Measurements from ENCODE around the gene TMIGD1. TPM values are rescaled to one million over a fixed set of nuclear protein-coding genes. Genes with fewer than 3 reads are reported as not detected.

The TMIGD1 gene
- total and polyA plus RNA-seq, 10 donors: not detected

DNA sequence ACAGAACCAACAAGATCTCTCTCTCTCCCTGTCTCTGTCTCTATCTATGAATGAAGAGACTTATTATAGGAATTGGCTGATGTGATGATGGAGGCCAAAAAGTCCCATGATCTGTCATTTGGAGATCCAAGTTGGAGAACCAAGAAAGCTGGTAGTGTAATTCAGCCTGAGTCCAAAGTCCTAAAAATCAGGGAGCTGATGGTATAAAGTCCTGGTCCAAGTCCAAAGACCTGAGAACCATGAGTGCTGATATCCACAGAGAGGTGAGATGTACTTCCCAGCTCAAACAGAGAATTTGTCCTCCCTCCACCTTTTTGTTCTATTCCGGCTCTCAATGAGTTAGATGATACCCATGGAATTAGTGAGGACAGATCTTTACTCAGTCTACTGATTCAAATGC lies 15.4 kb upstream of the TMIGD1 start:
- TF ChIP-seq POLR2A (IDR thresholded peaks at IDR 0.05) (no peak), POLR2AphosphoS5 (IDR thresholded peaks at IDR 0.05) (no peak)
- TF ChIP-seq, protein P1, sequence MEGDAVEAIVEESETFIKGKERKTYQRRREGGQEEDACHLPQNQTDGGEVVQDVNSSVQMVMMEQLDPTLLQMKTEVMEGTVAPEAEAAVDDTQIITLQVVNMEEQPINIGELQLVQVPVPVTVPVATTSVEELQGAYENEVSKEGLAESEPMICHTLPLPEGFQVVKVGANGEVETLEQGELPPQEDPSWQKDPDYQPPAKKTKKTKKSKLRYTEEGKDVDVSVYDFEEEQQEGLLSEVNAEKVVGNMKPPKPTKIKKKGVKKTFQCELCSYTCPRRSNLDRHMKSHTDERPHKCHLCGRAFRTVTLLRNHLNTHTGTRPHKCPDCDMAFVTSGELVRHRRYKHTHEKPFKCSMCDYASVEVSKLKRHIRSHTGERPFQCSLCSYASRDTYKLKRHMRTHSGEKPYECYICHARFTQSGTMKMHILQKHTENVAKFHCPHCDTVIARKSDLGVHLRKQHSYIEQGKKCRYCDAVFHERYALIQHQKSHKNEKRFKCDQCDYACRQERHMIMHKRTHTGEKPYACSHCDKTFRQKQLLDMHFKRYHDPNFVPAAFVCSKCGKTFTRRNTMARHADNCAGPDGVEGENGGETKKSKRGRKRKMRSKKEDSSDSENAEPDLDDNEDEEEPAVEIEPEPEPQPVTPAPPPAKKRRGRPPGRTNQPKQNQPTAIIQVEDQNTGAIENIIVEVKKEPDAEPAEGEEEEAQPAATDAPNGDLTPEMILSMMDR (IDR thresholded peaks at IDR 0.05 in 8 of 11, conservative IDR thresholded peaks at IDR 0.05 in 3 of 11): no peak
- DNase-seq: no peak
- 96 to 100% (median 100%) methylated on average over 1 of the region's 1 CpG for WGBS, 5 donors
- no peaks in the 10 kb centered on the region for H3K36me3 ChIP-seq
- intact Hi-C loops (cut with DNase I; ENCODE audit: low total_unique reads): no loop called here
- no peaks in the 10 kb centered on the region for H3K9me3 ChIP-seq
- H3K27ac ChIP-seq: no peak overlapping the region
- H3K4me3 ChIP-seq: no peak overlapping the region
- no peaks in the 10 kb centered on the region for H3K27me3 ChIP-seq (replicated peaks in 1 of 7)
- peaks cover 0 to 34% (median 3%) of the 10 kb centered on the region in 6 donors for H3K4me1 ChIP-seq

DNA sequence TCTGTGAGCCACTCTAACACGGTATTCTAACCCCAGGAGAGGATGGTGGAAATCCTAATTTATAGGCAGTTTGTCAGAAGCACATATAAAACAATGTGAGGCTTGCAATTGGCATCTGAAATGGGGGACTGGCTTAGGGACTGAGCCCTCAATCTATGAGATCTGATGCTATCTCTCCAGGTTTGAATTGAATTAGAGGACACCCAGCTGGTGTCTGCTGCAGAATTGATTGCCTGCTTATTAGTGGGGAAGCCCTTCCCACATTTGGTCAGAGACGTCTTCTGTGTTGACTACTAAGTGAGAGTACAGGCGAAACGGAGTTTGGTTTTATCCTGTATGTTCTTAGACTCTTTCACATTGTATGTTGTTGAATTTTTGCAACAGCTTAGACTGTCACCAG lies 13.6 kb upstream of the TMIGD1 start:
- H3K36me3 ChIP-seq: no peaks in the 10 kb centered on the region
- no peaks in the 10 kb centered on the region for H3K9me3 ChIP-seq
- no peak overlapping the region for H3K4me3 ChIP-seq
- TF ChIP-seq POLR2A (IDR thresholded peaks at IDR 0.05) (no peak), POLR2AphosphoS5 (IDR thresholded peaks at IDR 0.05) (no peak)
- TF ChIP-seq, protein P1 (IDR thresholded peaks at IDR 0.05 in 8 of 11, conservative IDR thresholded peaks at IDR 0.05 in 3 of 11): no peak
- intact Hi-C loops (cut with DNase I; ENCODE audit: low total_unique reads): no loop called here
- 69 to 82% (median 78%) methylated on average over 4 of the region's 4 CpGs for WGBS, 5 donors
- H3K27me3 ChIP-seq (replicated peaks in 1 of 7): no peaks in the 10 kb centered on the region
- no peak overlapping the region for H3K27ac ChIP-seq
- peaks cover 0 to 40% (median 3%) of the 10 kb centered on the region in 6 donors for H3K4me1 ChIP-seq
- no peak for DNase-seq

DNA sequence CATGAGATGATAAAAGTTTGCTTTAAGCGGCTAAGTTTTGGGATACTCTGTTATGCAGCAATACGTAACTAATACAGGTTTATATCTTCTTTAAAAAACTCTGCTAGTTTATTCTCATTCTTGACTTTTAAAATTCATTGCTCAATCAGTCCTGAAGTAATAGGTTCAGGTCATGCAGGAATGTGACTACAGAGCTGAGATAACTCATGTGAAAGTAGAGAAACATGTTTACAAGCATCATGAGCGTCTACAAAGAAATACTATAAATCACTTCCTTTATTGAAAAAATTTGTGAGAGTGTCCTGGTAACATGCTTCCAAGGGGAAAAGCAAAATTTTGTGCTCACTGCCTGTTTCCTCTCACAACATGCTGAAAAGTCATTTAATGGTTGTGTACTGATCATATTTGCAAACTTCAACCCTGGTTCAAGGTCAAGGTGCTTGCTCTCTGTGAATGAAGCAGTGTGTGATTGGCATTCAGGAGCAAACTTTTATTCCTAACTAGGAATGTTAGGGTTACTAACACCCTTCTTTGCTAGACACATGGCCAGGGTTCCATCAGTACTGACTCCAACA lies 12.5 kb upstream of the TMIGD1 start:
- Histone ChIP-seq H3K27ac (peak overlapping the region in 3 of 8 donors; percentile 71 to 90 (median 87)), H3K9me3 (no peaks in the 10 kb centered on the region), H3K27me3 (replicated peaks in 1 of 7) (no peaks in the 10 kb centered on the region), H3K4me3 (no peak overlapping the region), H3K4me1 (peaks cover 0 to 43% (median 3%) of the 10 kb centered on the region in 6 donors), H3K36me3 (no peaks in the 10 kb centered on the region)
- intact Hi-C loops (cut with DNase I; ENCODE audit: low total_unique reads): no loop called here
- TF ChIP-seq, protein P1 (IDR thresholded peaks at IDR 0.05 in 8 of 11, conservative IDR thresholded peaks at IDR 0.05 in 3 of 11): no peak
- TF ChIP-seq POLR2AphosphoS5 (IDR thresholded peaks at IDR 0.05) (no peak), POLR2A (IDR thresholded peaks at IDR 0.05) (no peak)
- no peak for DNase-seq
- WGBS, 5 donors: 84 to 89% (median 86%) methylated on average over 3 of the region's 3 CpGs

DNA sequence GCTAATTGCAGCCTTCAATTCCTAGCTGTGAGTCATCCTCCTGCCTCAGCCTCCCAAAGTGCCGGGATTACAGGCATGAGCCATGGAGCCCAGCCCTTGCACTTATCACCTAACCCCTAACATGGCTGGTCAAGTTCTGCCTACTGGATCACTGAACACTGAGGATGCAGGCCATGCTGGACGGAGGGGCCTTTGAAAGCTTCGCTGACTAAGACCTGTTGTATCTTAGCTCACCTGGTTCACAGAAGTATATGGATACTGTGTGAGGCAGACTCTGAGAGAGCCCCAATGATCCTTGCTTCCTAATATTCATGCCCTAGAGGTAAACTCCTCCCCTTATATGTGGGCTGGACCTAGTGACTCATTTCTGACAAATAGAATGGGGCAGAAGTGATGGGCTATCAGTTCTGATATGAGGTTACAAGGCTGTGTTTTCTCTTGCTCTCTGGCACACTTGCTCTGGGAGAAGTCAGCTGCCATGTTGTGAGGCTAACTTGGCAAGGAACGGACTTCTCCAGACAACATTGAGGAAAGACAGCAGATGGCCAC lies 11.7 kb upstream of the TMIGD1 start:
- H3K27ac ChIP-seq: peak overlapping the region in 7 of 8 donors; percentile 33 to 90 (median 71)
- no peaks in the 10 kb centered on the region for H3K9me3 ChIP-seq
- peaks cover 0 to 43% (median 6%) of the 10 kb centered on the region in 6 donors for H3K4me1 ChIP-seq
- peak overlapping the region in 1 of 8 donors; percentile 15 for H3K4me3 ChIP-seq
- no peaks in the 10 kb centered on the region for H3K36me3 ChIP-seq
- WGBS, 5 donors: 84 to 97% (median 88%) methylated on average over 4 of the region's 4 CpGs
- TF ChIP-seq POLR2AphosphoS5 (IDR thresholded peaks at IDR 0.05) (no peak), POLR2A (IDR thresholded peaks at IDR 0.05) (no peak)
- TF ChIP-seq, protein P1 (IDR thresholded peaks at IDR 0.05 in 8 of 11, conservative IDR thresholded peaks at IDR 0.05 in 3 of 11): no peak
- H3K27me3 ChIP-seq (replicated peaks in 1 of 7): no peaks in the 10 kb centered on the region
- intact Hi-C loops (cut with DNase I; ENCODE audit: low total_unique reads): no loop called here
- DNase-seq: no peak
